HepG2 (cell line): Measurements from ENCODE around the gene C12orf43. TPM values are rescaled to one million over a fixed set of nuclear protein-coding genes. Genes with fewer than 3 reads are reported as not detected.

Experiments used
- ATAC-seq: fragments of 200-7000 bp; cut with Tn5 transposase; 3 replicates; pipeline ENCODE4 v1.9.1; 2020; ENCODE audit warnings: mild to moderate bottlenecking, moderate library complexity
- BruUV-seq: library from RNA; stranded (reverse); fragments of 400-500 nt; replicated peaks from 2 replicates; lab custom pipeline; 2021; lab: Mats Ljungman, UMichigan
- CTCF ChIA-PET: fragments of 300-600 bp; formaldehyde crosslinking; extraction: SDS; loops from one replicate; lab custom pipeline; 2021; ENCODE audit warnings: low total read pairs, inconsistent platforms, low intra/inter-chr PET ratio; lab: Yijun Ruan, JAX
- POLR2A ChIA-PET: fragments of 350-600 bp; sonication (Branson Sonifier 250); formaldehyde crosslinking; loops from one replicate; lab custom pipeline; 2020; ENCODE audit warnings: antibody characterized with exemption, inconsistent platforms; lab: Yijun Ruan, JAX
- DNase-seq: peaks from one replicate; pipeline ENCODE4 v3.0.0-alpha.2; 2015; ENCODE audit warnings: low spot score
- FAIRE-seq: peaks from 3 replicates; lab custom pipeline; 2011; peaks lifted over from hg19 to GRCh38; lab: Jason Lieb, UNC
- H2AFZ ChIP-seq: one replicate; pipeline ENCODE4 v1.6.1; 2011; ENCODE audit warnings: low read length, inconsistent platforms
- H3K27ac ChIP-seq: fragments of 300-600 bp; 3 replicates; pipeline ENCODE4 v1.8.0; 2011; ENCODE audit warnings: mixed run types, mild to moderate bottlenecking, mixed read lengths, low read length, inconsistent platforms; ENCODE audit not compliant: insufficient read depth; ENCODE audit errors: extremely low read length
- H3K27me3 ChIP-seq, 2 experiments: fragments of 200-600 bp in 1 of 2; 2 replicates in 1 of 2; 3 replicates in 1 of 2; pipeline versions ENCODE4 v1.6.0 to v1.8.0; 2011; ENCODE audit warnings: low read length in 2 of 2, mild to moderate bottlenecking in 2 of 2, moderate library complexity in 2 of 2, inconsistent platforms in 1 of 2; ENCODE audit not compliant: insufficient read depth in 2 of 2, control insufficient read depth in 1 of 2
- H3K36me3 ChIP-seq, 2 experiments: fragments of 200-600 bp in 1 of 2; replicated peaks in 1 of 2; 2 replicates in 1 of 2; 3 replicates in 1 of 2; pipeline versions ENCODE4 v1.5.1 to v1.8.0; 2011; ENCODE audit warnings: low read length in 2 of 2, inconsistent platforms in 1 of 2; ENCODE audit not compliant: insufficient read depth in 2 of 2, control insufficient read depth in 1 of 2
- H3K4me1 ChIP-seq: 2 replicates; pipeline ENCODE4 v1.5.1; 2012; ENCODE audit warnings: low read length, inconsistent platforms; ENCODE audit not compliant: insufficient read depth
- H3K4me2 ChIP-seq: 2 replicates; pipeline ENCODE4 v1.6.0; 2011; ENCODE audit warnings: low read depth, low read length, inconsistent platforms
- H3K4me3 ChIP-seq, 3 experiments: fragments of 200-600 bp in 1 of 3; sonication (generic), shearing (Covaris generic) in 1 of 3; replicated peaks in 1 of 3; 2 replicates each; pipeline ENCODE4 v1.5.1; 2011 to 2016; ENCODE audit warnings: low read length in 3 of 3, inconsistent platforms in 2 of 3, low read depth in 2 of 3, mild to moderate bottlenecking in 2 of 3, control low read depth in 1 of 3, mixed read lengths in 1 of 3; ENCODE audit not compliant: insufficient read depth in 1 of 3
- H3K79me2 ChIP-seq: one replicate; pipeline ENCODE4 v1.6.1; 2011; ENCODE audit warnings: low read length, inconsistent platforms; ENCODE audit not compliant: insufficient read depth
- H3K9ac ChIP-seq: 2 replicates; pipeline ENCODE4 v1.6.0; 2011; ENCODE audit warnings: mild to moderate bottlenecking, low read depth, low read length, inconsistent platforms; ENCODE audit not compliant: insufficient read depth
- H3K9me3 ChIP-seq: 2 replicates; pipeline ENCODE4 v1.5.1; 2012; ENCODE audit warnings: mild to moderate bottlenecking, low read length
- H4K20me1 ChIP-seq: 2 replicates; pipeline ENCODE4 v1.6.0; 2011; ENCODE audit warnings: inconsistent platforms, mild to moderate bottlenecking, low read length, moderate library complexity; ENCODE audit not compliant: insufficient read depth
- GABPA ChIP-seq, 2 experiments: IDR thresholded peaks; 2 replicates each; pipeline ENCODE4 v1.6.1; 2011 to 2016; ENCODE audit warnings: low read depth in 2 of 2, low read length in 1 of 2, missing biosample characterization in 1 of 2, missing genetic modification characterization in 1 of 2
- REPIN1 ChIP-seq: sonication (generic); formaldehyde crosslinking; IDR thresholded peaks from 2 replicates; pipeline ENCODE4 v1.8.0; 2022; ENCODE audit warnings: missing genetic modification reagents, low read depth, mild to moderate bottlenecking, borderline replicate concordance
- RNF2 ChIP-seq: fragments of 450-650 bp; conservative IDR thresholded peaks from 2 replicates; pipeline ENCODE4 v1.6.1; 2016; ENCODE audit warnings: low read depth
- SMAD1 ChIP-seq: sonication (generic); formaldehyde crosslinking; IDR thresholded peaks from 2 replicates; pipeline ENCODE4 v1.4.0; 2020; ENCODE audit warnings: missing genetic modification reagents, low read depth, mild to moderate bottlenecking, borderline replicate concordance
- SP4 ChIP-seq: sonication (generic); formaldehyde crosslinking; IDR thresholded peaks from 2 replicates; pipeline ENCODE4 v1.8.1; 2023; ENCODE audit warnings: mild to moderate bottlenecking, missing genetic modification reagents
- WGBS: methylation state at CpG from one replicate; pipeline ENCODE4 v1.1.6; 2017; ENCODE audit warnings: low lambda C conversion rate; 5-methylcytosine and 5-hydroxymethylcytosine counted together
- in situ Hi-C: cut with HindIII; loops from 2 replicates; pipeline ENCODE4 v1.10.0; 2017; ENCODE audit warnings: low pct_unique_long_range_greater_than_20kb; ENCODE audit not compliant: extremely low pct_ligation_motif_present
- intact Hi-C: fragments of 100-400 bp; cut with micrococcal nuclease; formaldehyde crosslinking; loops from one replicate; pipeline ENCODE4 v1.10.0; 2022; ENCODE audit not compliant: unreplicated experiment
- polyA plus RNA-seq, 8 experiments: library from polyadenylated mRNA; depleted of rRNA in 3 of 8; stranded (reverse) in 7 of 8; unstranded in 1 of 8; fragments of >200 nt; fragmentation: Illumina TruSeq in 4 of 8; extraction: Trizol in 4 of 8; gene quantifications; 2 replicates each; pipeline versions ENCODE4 v1.2.1 to v1.2.3, GENCODE V29; 2011 to 2016; ENCODE audit warnings: low read depth in 4 of 8, missing spikeins in 1 of 8, mixed read lengths in 1 of 8; ENCODE audit not compliant: insufficient read depth in 1 of 8
- total RNA-seq, 5 experiments: library from RNA; depleted of rRNA; stranded (reverse); fragments of >200 nt; fragmentation: Illumina TruSeq; extraction: Trizol; gene quantifications; 2 replicates each; pipeline ENCODE4 v1.2.3, GENCODE V29; 2016; ENCODE audit warnings: low read depth in 1 of 5
- TF ChIP-seq, protein P1 (sequence below): sonication (generic); formaldehyde crosslinking; IDR thresholded peaks from 2 replicates; pipeline ENCODE4 v1.5.0; 2020; ENCODE audit warnings: mild to moderate bottlenecking, missing genetic modification reagents, borderline replicate concordance
- TF ChIP-seq, protein P2 (sequence below): sonication (generic); formaldehyde crosslinking; IDR thresholded peaks from 2 replicates; pipeline ENCODE4 v1.5.1; 2020; ENCODE audit warnings: mild to moderate bottlenecking, missing genetic modification reagents
- TF ChIP-seq, protein P3 (sequence below): sonication (generic); formaldehyde crosslinking; IDR thresholded peaks from 2 replicates; pipeline ENCODE4 v1.4.0; 2020; ENCODE audit warnings: missing genetic modification reagents, mild to moderate bottlenecking, borderline replicate concordance

The C12orf43 gene
- total and polyA plus RNA-seq, 2 of the 13 experiments (the other 11 are each of a cell fraction or from before 2014, with no cell fraction given): 7.9 to 11.1 TPM

DNA sequence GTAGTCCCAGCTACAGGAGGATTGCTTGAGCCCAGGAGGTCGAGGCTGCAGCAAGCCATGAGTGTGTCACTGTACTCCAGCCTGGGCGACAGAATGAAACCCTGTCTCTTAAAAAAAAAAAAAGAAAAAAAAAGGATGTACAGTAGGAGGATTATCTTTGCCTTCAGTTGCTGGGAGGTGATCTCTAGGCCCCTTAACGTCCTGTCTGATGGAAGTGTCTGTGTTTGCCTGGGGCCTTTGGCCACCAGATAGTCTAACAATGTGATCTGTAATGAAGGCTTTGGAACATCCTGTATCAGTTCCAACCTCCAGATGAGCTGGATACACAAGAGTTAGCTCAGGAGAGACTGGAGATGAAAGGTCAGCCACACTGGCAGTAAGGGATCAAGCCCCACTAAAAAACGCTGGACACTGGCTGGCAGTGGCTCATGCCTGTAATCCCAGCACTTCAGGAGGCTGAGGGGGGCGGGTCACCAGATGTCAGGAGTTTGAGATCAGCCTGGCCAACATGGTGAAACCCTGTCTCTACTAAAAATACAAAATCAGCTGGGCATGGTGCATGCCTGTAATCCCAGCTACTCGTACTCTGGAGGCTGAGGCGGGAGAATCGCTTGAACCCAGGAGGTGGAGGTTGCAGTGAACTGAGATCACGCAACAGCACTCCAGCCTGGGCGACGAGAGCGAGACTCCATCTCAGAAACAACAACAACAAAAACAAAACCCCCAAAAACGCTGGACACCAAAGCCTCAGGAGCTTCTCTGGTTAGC lies 57.0 kb downstream of the C12orf43 start:
- Histone ChIP-seq H3K9me3 (no peaks in the 10 kb centered on the region), H3K9ac (peak overlapping the region; percentile 6; the same call in 1 of the 2 replicates), H2AFZ (no peak overlapping the region), H3K36me3 (no peaks in the 10 kb centered on the region), H3K79me2 (no peaks in the 10 kb centered on the region), H3K4me2 (peak overlapping the region; percentile 69), H4K20me1 (peaks cover 2% of the 10 kb centered on the region; the same call in 1 of the 2 replicates), H3K27me3 (no peaks in the 10 kb centered on the region), H3K27ac (no peak overlapping the region), H3K4me3 (peak overlapping the region in 1 of 3 experiments; percentile 42; a peak in 3 of 6 replicates), H3K4me1 (peaks cover 65% of the 10 kb centered on the region)
- FAIRE-seq (peak; percentile 66), ATAC-seq (peak; percentile 24), DNase-seq (no peak)
- in situ Hi-C loops (no loop called here), intact Hi-C loops (no loop called here)
- ChIA-PET CTCF (no interaction called here), POLR2A (interaction anchor here (0.9 to 11.1 kb wide), 6 partner anchors 11 to 54 kb away, joined by 3 to 176 read pairs (median 6); partner anchors contain the start of gene HNF1A)
- no TSS peak for BruUV-seq
- 12% methylated on average over 9 of the region's 13 CpGs for WGBS
- no peak for TF ChIP-seq REPIN1
- TF ChIP-seq GABPA (IDR thresholded peaks at IDR 0.05; ENCODE audit: low read depth, low read length): no peak
- TF ChIP-seq GABPA (CRISPR knock-in tag; IDR thresholded peaks at IDR 0.05; ENCODE audit: low read depth): 0 out of 2 replicates have a peak, but pooled peaks have one; percentile 17
- 0 out of 2 replicates have a peak, but pooled peaks have one; percentile 27 for TF ChIP-seq SP4 (CRISPR knock-in tag)
- TF ChIP-seq, protein P1, sequence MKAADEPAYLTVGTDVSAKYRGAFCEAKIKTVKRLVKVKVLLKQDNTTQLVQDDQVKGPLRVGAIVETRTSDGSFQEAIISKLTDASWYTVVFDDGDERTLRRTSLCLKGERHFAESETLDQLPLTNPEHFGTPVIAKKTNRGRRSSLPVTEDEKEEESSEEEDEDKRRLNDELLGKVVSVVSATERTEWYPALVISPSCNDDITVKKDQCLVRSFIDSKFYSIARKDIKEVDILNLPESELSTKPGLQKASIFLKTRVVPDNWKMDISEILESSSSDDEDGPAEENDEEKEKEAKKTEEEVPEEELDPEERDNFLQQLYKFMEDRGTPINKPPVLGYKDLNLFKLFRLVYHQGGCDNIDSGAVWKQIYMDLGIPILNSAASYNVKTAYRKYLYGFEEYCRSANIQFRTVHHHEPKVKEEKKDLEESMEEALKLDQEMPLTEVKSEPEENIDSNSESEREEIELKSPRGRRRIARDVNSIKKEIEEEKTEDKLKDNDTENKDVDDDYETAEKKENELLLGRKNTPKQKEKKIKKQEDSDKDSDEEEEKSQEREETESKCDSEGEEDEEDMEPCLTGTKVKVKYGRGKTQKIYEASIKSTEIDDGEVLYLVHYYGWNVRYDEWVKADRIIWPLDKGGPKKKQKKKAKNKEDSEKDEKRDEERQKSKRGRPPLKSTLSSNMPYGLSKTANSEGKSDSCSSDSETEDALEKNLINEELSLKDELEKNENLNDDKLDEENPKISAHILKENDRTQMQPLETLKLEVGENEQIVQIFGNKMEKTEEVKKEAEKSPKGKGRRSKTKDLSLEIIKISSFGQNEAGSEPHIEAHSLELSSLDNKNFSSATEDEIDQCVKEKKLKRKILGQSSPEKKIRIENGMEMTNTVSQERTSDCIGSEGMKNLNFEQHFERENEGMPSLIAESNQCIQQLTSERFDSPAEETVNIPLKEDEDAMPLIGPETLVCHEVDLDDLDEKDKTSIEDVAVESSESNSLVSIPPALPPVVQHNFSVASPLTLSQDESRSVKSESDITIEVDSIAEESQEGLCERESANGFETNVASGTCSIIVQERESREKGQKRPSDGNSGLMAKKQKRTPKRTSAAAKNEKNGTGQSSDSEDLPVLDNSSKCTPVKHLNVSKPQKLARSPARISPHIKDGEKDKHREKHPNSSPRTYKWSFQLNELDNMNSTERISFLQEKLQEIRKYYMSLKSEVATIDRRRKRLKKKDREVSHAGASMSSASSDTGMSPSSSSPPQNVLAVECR: no peak; the same call in 1 of the 2 replicates
- TF ChIP-seq, protein P2, sequence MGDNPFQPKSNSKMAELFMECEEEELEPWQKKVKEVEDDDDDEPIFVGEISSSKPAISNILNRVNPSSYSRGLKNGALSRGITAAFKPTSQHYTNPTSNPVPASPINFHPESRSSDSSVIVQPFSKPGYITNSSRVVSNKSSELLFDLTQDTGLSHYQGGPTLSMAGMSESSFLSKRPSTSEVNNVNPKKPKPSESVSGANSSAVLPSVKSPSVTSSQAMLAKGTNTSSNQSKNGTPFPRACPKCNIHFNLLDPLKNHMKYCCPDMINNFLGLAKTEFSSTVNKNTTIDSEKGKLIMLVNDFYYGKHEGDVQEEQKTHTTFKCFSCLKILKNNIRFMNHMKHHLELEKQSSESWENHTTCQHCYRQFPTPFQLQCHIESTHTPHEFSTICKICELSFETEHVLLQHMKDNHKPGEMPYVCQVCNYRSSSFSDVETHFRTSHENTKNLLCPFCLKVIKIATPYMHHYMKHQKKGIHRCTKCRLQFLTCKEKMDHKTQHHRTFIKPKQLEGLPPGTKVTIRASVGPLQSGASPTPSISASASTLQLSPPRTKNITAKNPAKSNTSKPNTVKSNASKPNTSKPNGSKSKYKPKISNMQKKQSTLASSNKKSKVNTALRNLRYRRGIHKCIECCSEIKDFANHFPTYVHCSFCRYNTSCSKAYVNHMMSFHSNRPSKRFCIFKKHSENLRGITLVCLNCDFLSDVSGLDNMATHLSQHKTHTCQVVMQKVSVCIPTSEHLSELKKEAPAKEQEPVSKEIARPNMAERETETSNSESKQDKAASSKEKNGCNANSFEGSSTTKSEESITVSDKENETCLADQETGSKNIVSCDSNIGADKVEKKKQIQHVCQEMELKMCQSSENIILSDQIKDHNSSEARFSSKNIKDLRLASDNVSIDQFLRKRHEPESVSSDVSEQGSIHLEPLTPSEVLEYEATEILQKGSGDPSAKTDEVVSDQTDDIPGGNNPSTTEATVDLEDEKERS: 0 out of 2 replicates have a peak, but pooled peaks have one; percentile 15
- TF ChIP-seq, protein P3, sequence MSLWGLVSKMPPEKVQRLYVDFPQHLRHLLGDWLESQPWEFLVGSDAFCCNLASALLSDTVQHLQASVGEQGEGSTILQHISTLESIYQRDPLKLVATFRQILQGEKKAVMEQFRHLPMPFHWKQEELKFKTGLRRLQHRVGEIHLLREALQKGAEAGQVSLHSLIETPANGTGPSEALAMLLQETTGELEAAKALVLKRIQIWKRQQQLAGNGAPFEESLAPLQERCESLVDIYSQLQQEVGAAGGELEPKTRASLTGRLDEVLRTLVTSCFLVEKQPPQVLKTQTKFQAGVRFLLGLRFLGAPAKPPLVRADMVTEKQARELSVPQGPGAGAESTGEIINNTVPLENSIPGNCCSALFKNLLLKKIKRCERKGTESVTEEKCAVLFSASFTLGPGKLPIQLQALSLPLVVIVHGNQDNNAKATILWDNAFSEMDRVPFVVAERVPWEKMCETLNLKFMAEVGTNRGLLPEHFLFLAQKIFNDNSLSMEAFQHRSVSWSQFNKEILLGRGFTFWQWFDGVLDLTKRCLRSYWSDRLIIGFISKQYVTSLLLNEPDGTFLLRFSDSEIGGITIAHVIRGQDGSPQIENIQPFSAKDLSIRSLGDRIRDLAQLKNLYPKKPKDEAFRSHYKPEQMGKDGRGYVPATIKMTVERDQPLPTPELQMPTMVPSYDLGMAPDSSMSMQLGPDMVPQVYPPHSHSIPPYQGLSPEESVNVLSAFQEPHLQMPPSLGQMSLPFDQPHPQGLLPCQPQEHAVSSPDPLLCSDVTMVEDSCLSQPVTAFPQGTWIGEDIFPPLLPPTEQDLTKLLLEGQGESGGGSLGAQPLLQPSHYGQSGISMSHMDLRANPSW (CRISPR knock-in tag): no peak
- TF ChIP-seq SMAD1: no peak
- TF ChIP-seq RNF2: no peak
